Vagina (tissue), 2 donors: ENCODE results near the gene RASAL3. TPM values are rescaled to one million over a fixed set of nuclear protein-coding genes. Genes with fewer than 3 reads are reported as not detected.

Experiments
- DNase-seq, 2 donors: peaks; one replicate each; pipeline ENCODE4 v3.0.0-alpha.2; 2017; ENCODE audit errors: extremely low spot score in 2 of 2
- H3K27ac ChIP-seq: fragments of 200-600 bp; sonication (generic); one replicate; pipeline ENCODE4 v1.5.1; 2019
- H3K27me3 ChIP-seq: fragments of 200-600 bp; sonication (generic); one replicate; pipeline ENCODE4 v1.5.1; 2019
- H3K36me3 ChIP-seq, 2 donors: fragments of 200-600 bp; sonication (generic); one replicate each; pipeline ENCODE4 v1.5.1; 2017 to 2019
- H3K4me1 ChIP-seq: fragments of 200-600 bp; sonication (generic); one replicate; pipeline ENCODE4 v1.5.1; 2019
- H3K4me3 ChIP-seq, 2 donors: fragments of 200-600 bp; sonication (generic); 1 replicate in 1 of 2; 2 replicates in 1 of 2; pipeline ENCODE4 v1.5.1; 2016 to 2019
- H3K9me3 ChIP-seq: fragments of 200-600 bp; sonication (generic); one replicate; pipeline ENCODE4 v1.5.1; 2019
- POLR2A ChIP-seq, 2 donors: fragments of 450-650 bp; IDR thresholded peaks; one replicate each; pipeline ENCODE4 v1.6.1; 2017; ENCODE audit warnings: antibody characterized with exemption in 2 of 2, mild to moderate bottlenecking in 2 of 2, moderate library complexity in 2 of 2
- POLR2AphosphoS5 ChIP-seq, 2 donors: sonication (generic); formaldehyde crosslinking; IDR thresholded peaks; one replicate each; pipeline ENCODE4 v1.9.0; 2017; ENCODE audit warnings: antibody characterized with exemption in 2 of 2, mild to moderate bottlenecking in 2 of 2, low read depth in 1 of 2; ENCODE audit not compliant: insufficient read depth in 1 of 2
- intact Hi-C: fragments of 100-400 bp; cut with DNase I; formaldehyde crosslinking; loops from one replicate; pipeline ENCODE4 v1.15.1; 2023
- total RNA-seq: library from RNA; depleted of rRNA; stranded (reverse); fragments of >200 nt; gene quantifications from one replicate; pipeline ENCODE4 v1.2.3, GENCODE V29; 2016
- TF ChIP-seq, protein P1 (sequence below), 3 experiments: fragments of 450-650 bp in 2 of 3; fragments of 200-600 bp in 1 of 3; sonication (generic) in 1 of 3; IDR thresholded peaks; one replicate each; pipeline ENCODE4 v1.5.1; 2017 to 2019; ENCODE audit warnings: antibody characterized with exemption in 3 of 3, mild to moderate bottlenecking in 2 of 3, moderate library complexity in 2 of 3

Gene RASAL3
- total RNA-seq, 1 donor from 2014 or later: 7.9 TPM

- no peak overlapping the region for H3K27ac ChIP-seq
- intact Hi-C loops: no loop called here
- no peak for DNase-seq
- H3K36me3 ChIP-seq: no peaks in the 10 kb centered on the region
- no peak for TF ChIP-seq POLR2A (IDR thresholded peaks at IDR 0.05)
- no peaks in the 10 kb centered on the region for H3K9me3 ChIP-seq
- no peaks in the 10 kb centered on the region for H3K27me3 ChIP-seq
- H3K4me1 ChIP-seq: peaks cover 13% of the 10 kb centered on the region
- peak overlapping the region; percentile 35 to 44 for H3K4me3 ChIP-seq
Measured at GRCh38 chr19:15469513-15470297, 5.4 kb upstream of the RASAL3 start.

- TF ChIP-seq POLR2AphosphoS5 (IDR thresholded peaks at IDR 0.05; ENCODE audit: insufficient read depth in 1 of 2, low read depth in 1 of 2) (no peak), POLR2A (IDR thresholded peaks at IDR 0.05) (no peak)
- TF ChIP-seq, protein P1, sequence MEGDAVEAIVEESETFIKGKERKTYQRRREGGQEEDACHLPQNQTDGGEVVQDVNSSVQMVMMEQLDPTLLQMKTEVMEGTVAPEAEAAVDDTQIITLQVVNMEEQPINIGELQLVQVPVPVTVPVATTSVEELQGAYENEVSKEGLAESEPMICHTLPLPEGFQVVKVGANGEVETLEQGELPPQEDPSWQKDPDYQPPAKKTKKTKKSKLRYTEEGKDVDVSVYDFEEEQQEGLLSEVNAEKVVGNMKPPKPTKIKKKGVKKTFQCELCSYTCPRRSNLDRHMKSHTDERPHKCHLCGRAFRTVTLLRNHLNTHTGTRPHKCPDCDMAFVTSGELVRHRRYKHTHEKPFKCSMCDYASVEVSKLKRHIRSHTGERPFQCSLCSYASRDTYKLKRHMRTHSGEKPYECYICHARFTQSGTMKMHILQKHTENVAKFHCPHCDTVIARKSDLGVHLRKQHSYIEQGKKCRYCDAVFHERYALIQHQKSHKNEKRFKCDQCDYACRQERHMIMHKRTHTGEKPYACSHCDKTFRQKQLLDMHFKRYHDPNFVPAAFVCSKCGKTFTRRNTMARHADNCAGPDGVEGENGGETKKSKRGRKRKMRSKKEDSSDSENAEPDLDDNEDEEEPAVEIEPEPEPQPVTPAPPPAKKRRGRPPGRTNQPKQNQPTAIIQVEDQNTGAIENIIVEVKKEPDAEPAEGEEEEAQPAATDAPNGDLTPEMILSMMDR (IDR thresholded peaks at IDR 0.05): no peak
- H3K4me3 ChIP-seq: peak overlapping the region; percentile 35 to 44
- no peak overlapping the region for H3K27ac ChIP-seq
- no peaks in the 10 kb centered on the region for H3K27me3 ChIP-seq
- DNase-seq: no peak
- no peaks in the 10 kb centered on the region for H3K36me3 ChIP-seq
- no peaks in the 10 kb centered on the region for H3K9me3 ChIP-seq
- intact Hi-C loops: no loop called here
- H3K4me1 ChIP-seq: peaks cover 13% of the 10 kb centered on the region
Measured at GRCh38 chr19:15468675-15469512, 4.5 kb upstream of the RASAL3 start.

GRCh38 chr19:15467734-15468214 is 3.4 kb upstream of the RASAL3 start:
- Histone ChIP-seq H3K27me3 (no peaks in the 10 kb centered on the region), H3K27ac (no peak overlapping the region)
- DNase-seq: no peak

DNA sequence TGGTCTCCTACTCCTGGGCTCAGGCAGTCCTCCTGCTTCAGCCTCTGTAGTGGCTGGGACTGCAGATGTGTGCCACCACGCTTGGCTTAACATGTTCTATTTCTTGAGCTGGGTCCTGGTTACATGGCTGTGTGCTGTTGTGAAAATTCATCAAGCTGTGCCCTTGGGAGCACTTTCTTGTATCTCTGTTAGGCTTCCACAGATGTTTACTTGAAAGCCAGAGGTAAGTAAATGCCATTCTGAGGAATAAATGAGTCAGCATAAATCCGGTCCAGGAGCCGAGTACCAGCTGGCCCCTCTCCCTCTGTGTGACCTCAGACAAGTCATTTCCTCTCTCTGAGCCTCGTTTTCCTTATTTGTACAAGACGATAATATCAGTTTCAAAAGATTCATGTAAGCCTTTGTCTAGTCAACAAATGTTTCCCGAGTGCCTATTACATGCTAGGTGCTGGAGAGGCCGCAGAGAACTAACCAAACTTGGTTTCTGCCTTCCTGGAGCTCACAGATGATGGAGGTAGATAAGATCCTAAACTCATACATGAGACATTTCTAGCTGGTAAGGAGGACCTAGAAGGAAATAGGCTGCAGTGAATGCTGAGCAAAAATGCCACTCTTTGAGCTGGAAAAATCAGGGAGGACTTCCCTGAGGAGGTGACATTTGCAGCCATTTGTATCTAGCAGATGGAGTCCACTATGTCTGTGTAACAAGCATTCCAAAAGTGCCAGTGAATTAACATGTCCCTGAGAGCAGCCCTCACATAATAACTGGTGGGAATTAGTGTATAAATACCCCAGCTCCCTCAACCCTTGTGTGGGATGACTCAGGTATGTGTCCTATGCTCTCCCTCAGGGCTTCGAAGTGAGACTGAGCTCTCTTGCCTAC is 2.7 kb upstream of the RASAL3 start:
- Histone ChIP-seq H3K4me3 (no peak overlapping the region), H3K9me3 (no peaks in the 10 kb centered on the region), H3K4me1 (peaks cover 13% of the 10 kb centered on the region), H3K27ac (no peak overlapping the region), H3K27me3 (no peaks in the 10 kb centered on the region), H3K36me3 (no peaks in the 10 kb centered on the region)
- intact Hi-C loops: no loop called here
- TF ChIP-seq POLR2AphosphoS5 (IDR thresholded peaks at IDR 0.05; ENCODE audit: insufficient read depth in 1 of 2, low read depth in 1 of 2) (no peak), POLR2A (IDR thresholded peaks at IDR 0.05) (no peak)
- TF ChIP-seq, protein P1 (IDR thresholded peaks at IDR 0.05): no peak
- DNase-seq: no peak

More at GRCh38 chr19:15467734-15468214, 3.4 kb upstream of the RASAL3 start:
- Histone ChIP-seq H3K4me3 (no peak overlapping the region), H3K9me3 (no peaks in the 10 kb centered on the region), H3K36me3 (no peaks in the 10 kb centered on the region), H3K4me1 (peaks cover 13% of the 10 kb centered on the region)
- intact Hi-C loops: no loop called here
- TF ChIP-seq, protein P1 (IDR thresholded peaks at IDR 0.05): no peak
- TF ChIP-seq POLR2A (IDR thresholded peaks at IDR 0.05) (no peak), POLR2AphosphoS5 (IDR thresholded peaks at IDR 0.05; ENCODE audit: insufficient read depth in 1 of 2, low read depth in 1 of 2) (no peak)

DNA sequence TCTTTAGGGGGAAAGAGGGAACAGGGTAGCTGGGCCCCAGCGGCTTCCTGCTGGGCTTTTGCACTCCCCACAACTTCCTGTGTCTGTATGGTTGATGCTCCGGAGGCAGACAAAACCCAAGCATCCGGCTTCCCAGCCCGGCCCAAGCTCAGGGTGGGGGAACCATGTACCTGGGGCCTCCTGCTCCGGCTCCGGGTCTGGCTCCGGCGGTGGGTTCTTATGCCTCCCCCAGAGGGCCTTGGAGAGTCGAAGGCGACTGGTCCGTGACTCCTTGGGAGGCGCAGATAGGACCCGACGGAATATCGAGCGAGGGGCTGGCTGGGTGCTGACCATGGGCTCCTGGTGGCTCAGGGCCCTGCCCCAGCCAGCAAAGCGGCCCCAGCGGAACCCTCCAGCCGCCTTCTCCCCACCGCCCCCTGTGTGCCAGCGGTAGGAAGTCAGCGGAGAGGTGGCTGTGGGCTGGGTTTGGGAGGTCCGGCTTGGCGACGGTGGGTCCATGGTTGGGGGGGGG is 428 bp downstream of the RASAL3 start:
- Histone ChIP-seq H3K9me3 (no peaks in the 10 kb centered on the region), H3K27ac (peak overlapping the region; percentile 33), H3K4me1 (no peaks in the 10 kb centered on the region), H3K4me3 (peak overlapping the region; percentile 33 to 41), H3K36me3 (no peaks in the 10 kb centered on the region), H3K27me3 (no peaks in the 10 kb centered on the region)
- TF ChIP-seq, protein P1 (IDR thresholded peaks at IDR 0.05): no peak
- TF ChIP-seq POLR2AphosphoS5 (IDR thresholded peaks at IDR 0.05; ENCODE audit: insufficient read depth in 1 of 2, low read depth in 1 of 2): peak in 1 of 2 donors; percentile 34
- intact Hi-C loops: no loop called here
- no peak for DNase-seq
